Smooth muscle cell (in vitro differentiated cells): Measurements from ENCODE around the gene RSBN1. TPM values are rescaled to one million over a fixed set of nuclear protein-coding genes. Genes with fewer than 3 reads are reported as not detected.
A peak's percentile ranks its signal among the peaks of the same experiment; 100 is the strongest.
"Not testable (repeated sequence)": the region's sequence is repeated elsewhere in the genome, so short reads cannot be mapped to it uniquely, and the experiment has no call there.

Experiments
- DNase-seq: peaks from one replicate; lab custom pipeline; 2025; ENCODE audit not compliant: unreplicated experiment; lab: John Stamatoyannopoulos, UW
- H2AFZ ChIP-seq: fragments of 200-600 bp; sonication (generic); 2 replicates; pipeline ENCODE4 v1.6.0; 2016; ENCODE audit warnings: antibody characterized with exemption, low read depth, mild to moderate bottlenecking
- H3F3A ChIP-seq: fragments of 200-600 bp; sonication (generic); 2 replicates; pipeline ENCODE4 v1.6.0; 2017; ENCODE audit warnings: antibody characterized with exemption, low read depth
- H3K27ac ChIP-seq: fragments of 200-600 bp; sonication (generic); 2 replicates; pipeline ENCODE4 v1.5.1; 2016; ENCODE audit warnings: low read depth, mild to moderate bottlenecking
- H3K27me3 ChIP-seq: fragments of 200-600 bp; sonication (generic); 2 replicates; pipeline ENCODE4 v1.6.1; 2016; ENCODE audit warnings: low read depth, mild to moderate bottlenecking
- H3K36me3 ChIP-seq: fragments of 200-600 bp; sonication (generic); 2 replicates; pipeline ENCODE4 v1.5.1; 2016; ENCODE audit warnings: low read depth
- H3K4me1 ChIP-seq: fragments of 200-600 bp; sonication (generic); 2 replicates; pipeline ENCODE4 v1.5.1; 2016; ENCODE audit warnings: low read depth
- H3K4me2 ChIP-seq: fragments of 200-600 bp; sonication (generic); 2 replicates; pipeline ENCODE4 v1.6.0; 2016; ENCODE audit warnings: mild to moderate bottlenecking
- H3K4me3 ChIP-seq: fragments of 200-600 bp; sonication (generic); 2 replicates; pipeline ENCODE4 v1.5.1; 2016; ENCODE audit warnings: mild to moderate bottlenecking
- H3K79me2 ChIP-seq: fragments of 200-600 bp; sonication (generic); 2 replicates; pipeline ENCODE4 v1.6.0; 2016; ENCODE audit warnings: low read depth, mild to moderate bottlenecking
- H3K9ac ChIP-seq: fragments of 200-600 bp; sonication (generic); 2 replicates; pipeline ENCODE4 v1.6.0; 2016; ENCODE audit warnings: low read depth
- H3K9me3 ChIP-seq: fragments of 200-600 bp; sonication (generic); replicated peaks from 2 replicates; pipeline ENCODE4 v1.5.1; 2016; ENCODE audit warnings: low read depth
- H4K20me1 ChIP-seq: fragments of 200-600 bp; sonication (generic); 2 replicates; pipeline ENCODE4 v1.6.0; 2016; ENCODE audit warnings: low read depth
- CTCF ChIP-seq: fragments of 200-600 bp; sonication (generic); IDR thresholded peaks from 2 replicates; pipeline ENCODE4 v1.5.1; 2017; ENCODE audit warnings: borderline replicate concordance, mild to moderate bottlenecking, antibody characterized with exemption; ENCODE audit not compliant: insufficient read depth, poor library complexity, severe bottlenecking
- WGBS: methylation state at CpG from one replicate; pipeline ENCODE4 v1.1.7; 2016; ENCODE audit warnings: low lambda C conversion rate; 5-methylcytosine and 5-hydroxymethylcytosine counted together
- polyA plus RNA-seq: library from polyadenylated mRNA; unstranded; fragments of >200 nt; fragmentation: Nextera tagmentation; extraction: Ambion mirVana; gene quantifications from 2 replicates; pipeline ENCODE4 v1.2.1, GENCODE V29; 2016
- total RNA-seq: library from RNA; depleted of rRNA; stranded (reverse); fragments of >200 nt; gene quantifications from 2 replicates; pipeline ENCODE4 v1.2.3, GENCODE V29; 2014

The RSBN1 gene
- total and polyA plus RNA-seq, 2 experiments from 2014 or later = 9.0 to 18.3 TPM

- WGBS = 96% methylated on average over 2 of the region's 2 CpGs
- H3K9ac ChIP-seq = no peak overlapping the region
- TF ChIP-seq CTCF = no peak
Observed at GRCh38 chr1:113856401-113856790, 44.1 kb upstream of the RSBN1 start.

GRCh38 chr1:113855630-113856400 lies 43.5 kb upstream of the RSBN1 start:
- TF ChIP-seq CTCF = no peak
- no peak overlapping the region for H3K27ac ChIP-seq
- no peaks in the 10 kb centered on the region for H3F3A ChIP-seq
- WGBS = 71% methylated on average over 4 of the region's 4 CpGs
- no peaks in the 10 kb centered on the region for H3K79me2 ChIP-seq
- H3K9me3 ChIP-seq = no peaks in the 10 kb centered on the region
- H3K4me3 ChIP-seq = no peak overlapping the region
- H3K9ac ChIP-seq = no peak overlapping the region
- H2AFZ ChIP-seq = peak overlapping the region; percentile 50
- no peak for DNase-seq
- no peaks in the 10 kb centered on the region for H3K36me3 ChIP-seq
- no peaks in the 10 kb centered on the region for H4K20me1 ChIP-seq
- no peaks in the 10 kb centered on the region for H3K27me3 ChIP-seq
- no peaks in the 10 kb centered on the region for H3K4me1 ChIP-seq
- no peak overlapping the region for H3K4me2 ChIP-seq

More at GRCh38 chr1:113856401-113856790, 44.1 kb upstream of the RSBN1 start:
- Histone ChIP-seq H3K36me3 (no peaks in the 10 kb centered on the region), H3K4me2 (no peak overlapping the region), H3K9me3 (no peaks in the 10 kb centered on the region), H2AFZ (peak overlapping the region; percentile 50), H3K4me3 (no peak overlapping the region), H3K27me3 (no peaks in the 10 kb centered on the region), H3K27ac (no peak overlapping the region), H3K4me1 (peaks cover 5% of the 10 kb centered on the region), H4K20me1 (no peaks in the 10 kb centered on the region), H3K79me2 (no peaks in the 10 kb centered on the region), H3F3A (no peaks in the 10 kb centered on the region)
- DNase-seq = no peak

DNA sequence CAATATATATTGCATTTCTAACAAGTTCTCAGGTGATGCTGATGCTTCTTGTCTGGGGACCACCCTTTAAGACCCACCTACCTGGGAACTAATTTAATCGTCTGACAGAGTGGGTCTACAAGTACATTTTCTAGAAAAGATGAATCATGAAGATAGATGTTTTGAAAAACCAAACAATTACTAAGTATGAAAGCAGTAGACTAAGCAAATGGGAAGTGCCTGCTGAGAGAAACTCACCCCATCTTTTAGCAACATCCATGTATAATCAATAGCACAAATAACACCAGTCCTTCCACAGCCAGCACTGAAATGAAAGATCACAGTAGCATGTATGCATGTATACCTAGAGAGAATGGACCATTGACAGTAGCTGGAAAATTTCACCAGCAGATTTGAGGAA lies 42.0 kb upstream of the RSBN1 start:
- no peaks in the 10 kb centered on the region for H3F3A ChIP-seq
- no peak overlapping the region for H3K9ac ChIP-seq
- WGBS = 60% methylated on average over 1 of the region's 1 CpG
- TF ChIP-seq CTCF = no peak
- H3K36me3 ChIP-seq = no peaks in the 10 kb centered on the region
- no peak overlapping the region for H3K4me3 ChIP-seq
- H2AFZ ChIP-seq = no peak overlapping the region
- DNase-seq = no peak
- H3K9me3 ChIP-seq = no peaks in the 10 kb centered on the region
- no peak overlapping the region for H3K27ac ChIP-seq
- H3K27me3 ChIP-seq = no peaks in the 10 kb centered on the region
- H4K20me1 ChIP-seq = no peaks in the 10 kb centered on the region
- H3K4me2 ChIP-seq = no peak overlapping the region
- no peaks in the 10 kb centered on the region for H3K4me1 ChIP-seq
- H3K79me2 ChIP-seq = no peaks in the 10 kb centered on the region

- H3K27me3 ChIP-seq, H4K20me1 ChIP-seq, H3K9ac ChIP-seq, DNase-seq, H3K4me2 ChIP-seq, H3K36me3 ChIP-seq, H3K4me1 ChIP-seq, H3K27ac ChIP-seq, H3K9me3 ChIP-seq, H2AFZ ChIP-seq, H3F3A ChIP-seq, H3K79me2 ChIP-seq, H3K4me3 ChIP-seq: not testable (repeated sequence)
- WGBS = 95% methylated on average over 6 of the region's 6 CpGs
Observed at GRCh38 chr1:113852694-113853093, 40.4 kb upstream of the RSBN1 start.
